SU-DHL-6 (cell line): Measurements from ENCODE around the gene PDE4B.

Experiments used
- H2AFZ ChIP-seq: fragments of 200-600 bp; sonication (generic); 2 replicates; pipeline ENCODE4 v1.6.1; 2014; ENCODE audit warnings: low read depth, mild to moderate bottlenecking, moderate library complexity, mixed read lengths, antibody characterized with exemption, low read length; ENCODE audit not compliant: severe bottlenecking
- H3F3A ChIP-seq: fragments of 200-600 bp; shearing (Covaris generic); 2 replicates; pipeline ENCODE4 v1.6.0; 2016; ENCODE audit warnings: antibody characterized with exemption, mild to moderate bottlenecking; ENCODE audit not compliant: insufficient read depth
- H3K27ac ChIP-seq: fragments of 200-600 bp; sonication (generic); 2 replicates; pipeline ENCODE4 v1.5.1; 2016; ENCODE audit warnings: low read depth, mild to moderate bottlenecking, low read length, moderate library complexity, mixed read lengths
- H3K27me3 ChIP-seq: fragments of 200-600 bp; sonication (generic), shearing (Covaris generic); 2 replicates; pipeline ENCODE4 v1.6.0; 2014; ENCODE audit warnings: mild to moderate bottlenecking, low read length
- H3K36me3 ChIP-seq: fragments of 200-600 bp; sonication (generic); 2 replicates; pipeline ENCODE4 v1.6.1; 2014; ENCODE audit warnings: mild to moderate bottlenecking, low read length, mixed read lengths
- H3K4me2 ChIP-seq: fragments of 300-600, 200-600 bp; shearing (Covaris generic), sonication (generic); 2 replicates; pipeline ENCODE4 v1.6.0; 2014; ENCODE audit warnings: low read length, low read depth, mild to moderate bottlenecking; ENCODE audit not compliant: poor library complexity, severe bottlenecking
- H3K4me3 ChIP-seq: fragments of 200-600 bp; sonication (generic); 2 replicates; pipeline ENCODE4 v1.5.1; 2014; ENCODE audit warnings: antibody characterized with exemption, low read length, mild to moderate bottlenecking, mixed read lengths; ENCODE audit not compliant: insufficient read depth, poor library complexity, severe bottlenecking
- H3K79me2 ChIP-seq: fragments of 200-600 bp; sonication (generic); 2 replicates; pipeline ENCODE4 v1.6.1; 2014; ENCODE audit warnings: mild to moderate bottlenecking, low read length, moderate library complexity; ENCODE audit not compliant: insufficient read depth
- H3K9ac ChIP-seq: fragments of 200-600 bp; sonication (generic); 2 replicates; pipeline ENCODE4 v1.7.0; 2014; ENCODE audit warnings: mild to moderate bottlenecking, low read length
- H3K9me2 ChIP-seq: fragments of 200-600 bp; sonication (generic); replicated peaks from 2 replicates; pipeline ENCODE4 v1.6.1; 2014; ENCODE audit warnings: low read length; ENCODE audit not compliant: insufficient read depth
- H3K9me3 ChIP-seq: fragments of 200-600 bp; sonication (generic); 2 replicates; pipeline ENCODE4 v1.6.1; 2014; ENCODE audit warnings: low read length, mixed read lengths; ENCODE audit not compliant: insufficient read depth
- H4K20me1 ChIP-seq: fragments of 200-600 bp; sonication (generic); 2 replicates; pipeline ENCODE4 v1.6.1; 2014; ENCODE audit warnings: low read depth, mild to moderate bottlenecking, antibody characterized with exemption, low read length, moderate library complexity, mixed read lengths
- EZH2phosphoT487 ChIP-seq: fragments of 200-600 bp; sonication (generic), shearing (Covaris generic); conservative IDR thresholded peaks from 2 replicates; pipeline ENCODE4 v1.6.1; 2018; ENCODE audit warnings: mild to moderate bottlenecking, antibody characterized with exemption, low read length, moderate library complexity, mixed read lengths
- TF ChIP-seq, protein P1 (sequence below): fragments of 200-600 bp; sonication (generic); IDR thresholded peaks from one replicate; pipeline ENCODE4 v1.5.1; 2017; ENCODE audit warnings: antibody characterized with exemption, mild to moderate bottlenecking, low read length, moderate library complexity; ENCODE audit not compliant: insufficient read depth, poor library complexity, severe bottlenecking

The PDE4B gene

DNA sequence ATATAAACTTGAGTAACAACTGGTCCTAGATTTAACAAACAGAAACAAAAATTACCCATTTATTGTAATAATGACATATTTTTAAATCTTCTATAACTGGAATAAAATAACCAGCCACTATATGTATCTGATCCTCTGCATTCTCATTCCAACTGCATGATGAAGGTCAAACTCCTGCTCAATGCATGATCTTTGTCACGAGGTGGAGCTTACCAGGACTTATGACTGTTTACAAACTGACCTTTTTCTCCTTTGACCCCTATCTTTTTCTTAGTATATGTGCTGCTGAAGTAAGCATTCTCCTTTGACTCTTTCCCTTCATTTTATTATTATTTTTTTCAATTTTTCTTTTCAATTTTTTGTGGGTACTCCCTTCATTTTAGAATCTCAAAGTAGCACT is 252.2 kb downstream of the PDE4B start:
- H3K9me3 ChIP-seq, result no peaks in the 10 kb centered on the region
- H3K9ac ChIP-seq, result no peak overlapping the region
- H3K9me2 ChIP-seq, result no peaks in the 10 kb centered on the region
- no peaks in the 10 kb centered on the region for H3F3A ChIP-seq
- H3K79me2 ChIP-seq, result no peaks in the 10 kb centered on the region
- no peak overlapping the region for H2AFZ ChIP-seq
- no peak overlapping the region for H3K27ac ChIP-seq
- no peak for TF ChIP-seq EZH2phosphoT487
- TF ChIP-seq, protein P1, sequence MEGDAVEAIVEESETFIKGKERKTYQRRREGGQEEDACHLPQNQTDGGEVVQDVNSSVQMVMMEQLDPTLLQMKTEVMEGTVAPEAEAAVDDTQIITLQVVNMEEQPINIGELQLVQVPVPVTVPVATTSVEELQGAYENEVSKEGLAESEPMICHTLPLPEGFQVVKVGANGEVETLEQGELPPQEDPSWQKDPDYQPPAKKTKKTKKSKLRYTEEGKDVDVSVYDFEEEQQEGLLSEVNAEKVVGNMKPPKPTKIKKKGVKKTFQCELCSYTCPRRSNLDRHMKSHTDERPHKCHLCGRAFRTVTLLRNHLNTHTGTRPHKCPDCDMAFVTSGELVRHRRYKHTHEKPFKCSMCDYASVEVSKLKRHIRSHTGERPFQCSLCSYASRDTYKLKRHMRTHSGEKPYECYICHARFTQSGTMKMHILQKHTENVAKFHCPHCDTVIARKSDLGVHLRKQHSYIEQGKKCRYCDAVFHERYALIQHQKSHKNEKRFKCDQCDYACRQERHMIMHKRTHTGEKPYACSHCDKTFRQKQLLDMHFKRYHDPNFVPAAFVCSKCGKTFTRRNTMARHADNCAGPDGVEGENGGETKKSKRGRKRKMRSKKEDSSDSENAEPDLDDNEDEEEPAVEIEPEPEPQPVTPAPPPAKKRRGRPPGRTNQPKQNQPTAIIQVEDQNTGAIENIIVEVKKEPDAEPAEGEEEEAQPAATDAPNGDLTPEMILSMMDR, result no peak
- no peaks in the 10 kb centered on the region for H3K36me3 ChIP-seq
- H3K4me3 ChIP-seq, result no peak overlapping the region
- H3K4me2 ChIP-seq, result no peak overlapping the region
- H4K20me1 ChIP-seq, result no peaks in the 10 kb centered on the region
- no peaks in the 10 kb centered on the region for H3K27me3 ChIP-seq

DNA sequence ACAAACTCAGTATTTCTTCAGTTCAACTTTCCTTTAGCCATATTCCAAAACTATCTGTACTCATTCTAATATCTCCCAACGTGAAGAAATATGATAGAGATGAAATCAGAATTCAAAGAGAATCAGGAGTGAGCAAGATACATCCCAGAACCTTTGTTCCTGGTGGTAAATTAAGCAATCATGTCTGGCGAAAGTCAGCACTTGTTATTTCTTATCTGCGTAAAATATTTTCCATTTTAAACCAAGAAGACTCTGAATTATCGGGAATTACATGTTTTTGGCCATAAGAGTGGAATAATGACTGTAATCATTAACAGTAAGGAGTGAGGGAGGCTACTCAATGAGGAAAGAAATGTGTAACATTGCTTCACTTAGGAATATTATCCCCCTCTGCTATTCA is 253.7 kb downstream of the PDE4B start:
- Histone ChIP-seq H3K4me2 (no peak overlapping the region), H3K9me3 (no peaks in the 10 kb centered on the region), H2AFZ (no peak overlapping the region), H3K79me2 (no peaks in the 10 kb centered on the region), H4K20me1 (no peaks in the 10 kb centered on the region), H3K27ac (no peak overlapping the region), H3K27me3 (no peaks in the 10 kb centered on the region), H3K9ac (no peak overlapping the region), H3F3A (no peaks in the 10 kb centered on the region), H3K9me2 (no peaks in the 10 kb centered on the region), H3K36me3 (no peaks in the 10 kb centered on the region), H3K4me3 (no peak overlapping the region)
- TF ChIP-seq, protein P1, result no peak
- TF ChIP-seq EZH2phosphoT487, result no peak

DNA sequence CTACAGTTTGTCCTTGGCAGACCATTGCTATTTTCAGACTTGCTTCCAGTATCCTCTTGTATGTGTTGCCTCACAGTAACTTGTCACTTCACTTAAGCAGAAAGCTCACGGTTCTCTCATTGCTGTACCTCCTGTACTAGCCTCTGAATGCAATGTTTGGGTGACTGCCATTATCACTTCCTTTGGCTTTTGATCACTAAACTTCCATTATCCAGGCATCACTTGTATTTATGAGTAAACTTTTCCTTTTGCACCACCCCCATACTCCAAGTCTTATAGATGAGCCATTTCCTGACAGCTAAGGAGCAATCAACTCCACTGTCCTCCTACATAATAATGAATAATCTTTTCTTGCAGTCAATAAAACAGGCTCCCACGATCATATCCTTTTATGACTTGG is 255.3 kb downstream of the PDE4B start:
- H3F3A ChIP-seq, result no peaks in the 10 kb centered on the region
- no peak overlapping the region for H3K4me3 ChIP-seq
- H3K9me2 ChIP-seq, result no peaks in the 10 kb centered on the region
- no peaks in the 10 kb centered on the region for H4K20me1 ChIP-seq
- H3K36me3 ChIP-seq, result no peaks in the 10 kb centered on the region
- no peak overlapping the region for H3K4me2 ChIP-seq
- no peak overlapping the region for H3K27ac ChIP-seq
- no peak overlapping the region for H3K9ac ChIP-seq
- TF ChIP-seq, protein P1, result no peak
- TF ChIP-seq EZH2phosphoT487, result no peak
- H2AFZ ChIP-seq, result no peak overlapping the region
- no peaks in the 10 kb centered on the region for H3K79me2 ChIP-seq
- H3K27me3 ChIP-seq, result no peaks in the 10 kb centered on the region
- H3K9me3 ChIP-seq, result no peaks in the 10 kb centered on the region

DNA sequence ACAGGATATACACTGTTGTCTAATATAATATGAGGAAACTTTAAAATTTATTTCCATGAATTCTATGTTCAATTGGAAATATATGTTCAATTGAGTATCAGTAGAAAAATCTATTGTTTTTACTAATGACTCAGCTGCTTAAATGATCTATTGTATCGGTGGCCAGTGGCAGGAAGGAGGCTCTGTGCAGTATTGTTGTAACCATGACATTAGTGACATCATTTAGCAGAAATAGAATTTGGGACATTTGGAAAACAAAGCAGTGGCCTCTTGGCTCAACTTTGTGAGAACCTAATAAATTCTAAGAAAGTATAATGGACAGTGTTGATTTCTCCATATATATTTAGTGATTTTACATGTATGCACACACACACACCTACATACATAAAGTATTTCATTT is 257.4 kb downstream of the PDE4B start:
- no peaks in the 10 kb centered on the region for H3F3A ChIP-seq
- no peaks in the 10 kb centered on the region for H3K9me2 ChIP-seq
- H3K9me3 ChIP-seq, result no peaks in the 10 kb centered on the region
- no peaks in the 10 kb centered on the region for H4K20me1 ChIP-seq
- no peak for TF ChIP-seq EZH2phosphoT487
- no peaks in the 10 kb centered on the region for H3K36me3 ChIP-seq
- no peak overlapping the region for H3K4me2 ChIP-seq
- no peaks in the 10 kb centered on the region for H3K79me2 ChIP-seq
- no peak overlapping the region for H3K27ac ChIP-seq
- H3K4me3 ChIP-seq, result no peak overlapping the region
- no peak overlapping the region for H2AFZ ChIP-seq
- no peak overlapping the region for H3K9ac ChIP-seq
- no peaks in the 10 kb centered on the region for H3K27me3 ChIP-seq
